Amygdala (tissue), 56 donors: ENCODE measurements around the gene ACKR3.
A peak's percentile ranks its signal among the peaks of the same experiment; 100 is the strongest.

ENCODE experiments used
- DNase-seq, 56 donors: peaks; one replicate each; lab custom pipeline; 2025; lab: John Stamatoyannopoulos, UW

ACKR3 gene

GRCh38 chr2:236548179-236548921 lies 21.3 kb upstream of the ACKR3 start:
- DNase-seq = no peak

- no peak for DNase-seq
Observed at GRCh38 chr2:236549165-236549564, 20.5 kb upstream of the ACKR3 start.

GRCh38 chr2:236550290-236550689 lies 19.3 kb upstream of the ACKR3 start:
- DNase-seq = no peak

GRCh38 chr2:236550701-236551465 lies 18.7 kb upstream of the ACKR3 start:
- DNase-seq = no peak

GRCh38 chr2:236551471-236552211 lies 18.0 kb upstream of the ACKR3 start:
- DNase-seq = no peak

DNA sequence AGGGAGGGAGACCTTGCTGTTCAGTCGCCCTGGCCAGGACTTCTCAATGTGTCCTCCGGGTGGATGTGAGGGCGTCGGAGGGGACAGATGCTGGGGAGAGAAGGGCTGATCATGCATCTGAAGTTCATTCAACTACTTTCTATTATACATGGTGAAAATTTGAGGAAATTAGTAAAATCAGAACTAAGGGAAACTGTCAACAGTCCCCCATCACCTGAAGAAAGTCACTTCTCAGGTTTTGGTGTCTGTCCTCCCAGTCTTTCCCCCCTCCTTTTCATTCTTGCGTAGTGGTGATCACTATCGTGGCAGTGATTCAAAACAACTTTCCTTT lies 17.4 kb upstream of the ACKR3 start:
- no peak for DNase-seq

DNA sequence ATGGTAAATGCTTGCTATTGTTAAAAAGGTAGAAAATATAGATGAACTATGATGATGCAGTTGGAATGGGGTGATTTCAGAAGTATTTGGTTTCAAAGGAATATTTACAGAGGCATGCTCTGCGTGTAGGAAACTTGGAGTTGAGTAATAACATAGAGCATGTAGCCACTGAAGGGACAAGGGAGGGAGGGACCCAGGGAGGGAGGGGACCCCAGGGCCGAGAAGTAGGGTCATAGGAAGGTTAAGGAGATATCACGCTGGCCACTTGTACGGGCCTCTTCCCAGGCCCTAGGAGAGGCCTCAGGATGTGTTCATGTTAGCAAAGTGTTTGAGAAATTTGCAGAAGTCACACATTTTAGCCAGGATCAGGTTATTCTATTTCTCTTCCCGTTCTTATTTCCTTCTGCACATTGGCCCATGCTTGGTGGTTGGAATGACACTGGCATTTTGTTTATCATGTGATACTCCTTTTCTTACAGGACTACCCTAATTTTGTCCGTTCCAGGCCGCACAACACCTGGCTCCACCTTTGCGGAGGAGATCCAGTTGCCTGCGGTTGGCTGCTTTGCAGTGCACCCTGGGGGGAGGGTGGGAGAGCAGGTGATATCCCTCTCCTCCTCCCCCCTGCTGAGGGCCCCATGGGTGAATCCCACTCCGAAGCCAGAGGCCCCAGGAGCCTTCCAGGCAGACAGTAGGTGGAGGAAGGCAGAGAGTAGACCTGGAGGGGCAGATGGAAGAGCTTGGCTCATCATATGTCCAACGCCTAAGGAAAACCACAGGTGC lies 16.9 kb upstream of the ACKR3 start:
- DNase-seq = no peak

- no peak for DNase-seq
Observed at GRCh38 chr2:236553522-236553921, 16.1 kb upstream of the ACKR3 start.

DNA sequence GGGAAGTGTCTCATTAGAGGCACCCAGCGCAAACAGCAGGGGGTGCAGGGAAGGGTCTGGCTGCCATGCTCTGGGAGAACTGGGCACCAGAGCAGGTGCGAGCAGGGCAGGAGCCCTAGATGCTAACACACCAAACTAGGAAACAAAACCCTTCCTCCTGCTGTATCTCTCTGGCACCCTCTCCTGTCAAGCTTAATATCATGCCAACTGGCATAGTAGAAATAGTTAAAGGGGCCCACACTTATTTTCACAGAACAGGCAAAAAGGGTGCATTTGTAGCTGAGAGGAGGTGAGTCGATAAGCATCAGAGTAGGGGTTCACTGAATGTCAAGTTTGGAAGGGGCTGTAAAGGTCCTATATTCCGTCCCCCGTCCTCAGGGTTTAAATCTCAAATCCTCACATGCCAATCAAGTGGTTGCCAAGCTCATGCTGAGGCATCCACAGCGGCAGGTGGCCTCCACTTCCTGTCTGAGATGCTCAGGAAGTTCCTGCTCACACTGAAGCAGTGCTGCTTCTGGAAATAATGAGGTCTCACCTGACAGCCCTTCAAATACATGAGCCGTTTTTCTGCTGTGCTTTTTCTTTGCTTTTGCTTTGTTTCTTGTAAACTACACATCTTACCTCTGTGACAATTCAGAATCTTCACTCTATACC lies 14.9 kb upstream of the ACKR3 start:
- DNase-seq = no peak

GRCh38 chr2:236555481-236555880 lies 14.1 kb upstream of the ACKR3 start:
- no peak for DNase-seq

GRCh38 chr2:236557306-236558030 lies 12.2 kb upstream of the ACKR3 start:
- no peak for DNase-seq

DNA sequence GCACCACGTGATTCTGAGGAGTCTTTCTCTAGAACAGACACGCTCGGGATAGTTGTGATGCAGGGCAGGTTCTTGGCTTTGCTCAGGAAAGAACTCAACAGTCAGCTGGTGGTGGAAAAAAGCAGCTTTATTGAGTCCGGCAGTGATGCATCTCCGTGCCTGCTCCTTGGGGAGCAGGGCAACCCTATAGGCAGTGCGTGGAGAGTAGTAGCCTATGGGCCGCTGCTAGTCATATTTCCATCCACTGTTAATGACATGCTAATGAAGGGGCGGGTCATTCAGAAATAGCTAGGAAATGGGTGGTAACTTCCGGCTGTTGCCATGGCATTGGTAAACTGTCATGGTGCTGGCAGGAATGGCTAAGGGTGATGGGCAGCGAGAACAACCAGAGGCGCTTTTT lies 11.6 kb upstream of the ACKR3 start:
- DNase-seq = peak in 24 of 56 donors; percentile 11 to 67 (median 40)

DNA sequence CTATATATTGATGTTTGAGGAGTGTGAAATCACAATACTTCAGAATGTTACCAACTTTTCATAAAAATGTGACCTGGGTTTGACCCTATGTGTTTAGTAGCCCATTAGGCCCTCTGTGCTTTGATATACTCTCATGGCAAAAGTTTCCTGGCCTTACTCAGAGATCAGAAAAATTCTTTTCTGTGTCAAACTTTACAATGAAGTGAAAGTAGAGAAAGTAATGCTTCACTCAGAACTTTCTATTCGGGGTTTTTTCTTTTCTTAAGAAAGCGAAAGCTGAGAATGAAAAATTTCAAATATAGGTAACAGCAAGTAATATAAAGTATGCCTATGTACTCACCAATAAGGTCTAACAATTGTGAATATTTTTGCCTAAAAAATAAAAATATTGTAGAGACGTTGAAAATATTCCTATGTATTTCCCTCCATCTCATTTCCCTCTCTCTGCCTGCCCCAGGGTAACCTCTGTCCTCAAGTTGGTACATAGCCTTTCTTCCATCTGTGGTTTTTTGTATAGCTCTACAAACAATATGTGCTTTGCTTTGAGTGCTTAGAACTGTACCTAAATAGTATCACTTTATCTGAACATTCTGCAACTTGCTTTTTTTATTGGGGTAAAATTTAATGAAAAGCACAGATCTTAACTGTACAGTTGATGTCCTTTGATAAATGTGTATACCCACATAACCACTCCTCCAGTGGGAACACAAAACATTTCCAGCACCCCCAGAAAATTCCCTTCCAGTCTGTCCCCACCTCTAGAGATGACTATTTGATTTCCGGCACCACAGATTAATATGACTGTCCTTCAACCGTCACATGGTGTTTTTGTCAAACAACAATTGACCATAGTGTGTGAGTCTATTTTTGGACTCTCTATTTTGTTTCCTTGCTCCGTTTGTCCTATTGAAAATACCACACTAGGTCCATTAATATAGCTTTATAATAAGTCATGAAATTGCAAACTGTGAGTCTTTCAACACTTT lies 10.3 kb upstream of the ACKR3 start:
- DNase-seq = no peak

DNA sequence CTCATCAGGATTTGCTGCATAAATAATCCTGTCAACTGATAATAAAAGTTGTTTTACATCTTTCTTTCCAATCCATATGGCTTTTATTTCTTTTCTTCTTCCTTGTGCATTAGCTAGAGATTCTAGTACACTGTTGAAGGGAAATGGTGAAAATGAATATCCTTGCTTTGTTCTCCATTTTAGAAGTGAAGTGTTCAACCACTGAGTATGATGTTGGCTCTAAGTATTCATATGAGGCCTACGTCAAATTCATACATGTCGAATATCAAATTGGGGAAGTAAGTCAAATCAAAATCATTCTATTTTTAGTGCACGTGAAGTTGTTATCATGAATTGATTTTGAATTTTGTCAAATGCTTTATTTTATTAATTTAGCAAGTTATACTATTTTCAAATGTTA lies 7.8 kb upstream of the ACKR3 start:
- DNase-seq = no peak

DNA sequence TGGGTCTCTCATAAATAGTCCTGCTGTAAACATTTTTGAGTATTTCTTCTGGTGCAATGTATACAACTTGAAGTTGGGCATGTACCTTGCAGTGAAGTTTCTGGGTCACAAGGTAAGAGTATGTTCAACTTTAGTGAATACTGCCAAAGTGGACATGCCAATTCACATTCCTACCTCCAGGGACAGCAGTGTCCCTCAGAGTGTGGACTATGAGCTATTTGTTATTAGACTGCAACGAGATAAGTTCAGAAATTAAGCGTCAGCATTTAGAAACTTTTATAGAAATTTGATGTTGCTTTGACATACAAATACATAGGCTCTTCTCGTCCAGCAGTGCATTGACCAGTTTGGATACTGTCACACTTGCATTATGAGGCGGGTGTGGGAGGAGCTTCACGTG lies 7.2 kb upstream of the ACKR3 start:
- no peak for DNase-seq

DNA sequence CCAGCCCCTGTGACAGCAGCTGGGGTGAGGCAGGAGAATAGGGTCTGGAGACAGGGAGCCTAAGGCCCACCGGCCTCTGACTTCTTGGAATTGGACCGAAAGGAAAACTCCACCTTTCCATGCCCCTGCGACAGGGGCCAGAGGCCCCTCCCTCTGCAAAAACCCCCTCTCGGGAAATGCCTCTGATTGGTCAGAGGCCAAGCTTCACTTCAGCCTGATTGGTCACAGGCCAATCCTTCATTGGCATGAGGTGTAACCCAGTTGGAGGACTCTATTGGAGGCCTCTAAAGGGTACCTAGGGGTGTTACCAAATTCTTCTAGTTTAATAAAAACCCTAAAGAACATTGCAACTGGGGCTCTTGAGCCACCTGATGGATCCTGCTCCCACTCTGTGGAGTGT lies 5.7 kb upstream of the ACKR3 start:
- DNase-seq = no peak

- no peak for DNase-seq
Observed at GRCh38 chr2:236565212-236565611, 4.4 kb upstream of the ACKR3 start.

DNA sequence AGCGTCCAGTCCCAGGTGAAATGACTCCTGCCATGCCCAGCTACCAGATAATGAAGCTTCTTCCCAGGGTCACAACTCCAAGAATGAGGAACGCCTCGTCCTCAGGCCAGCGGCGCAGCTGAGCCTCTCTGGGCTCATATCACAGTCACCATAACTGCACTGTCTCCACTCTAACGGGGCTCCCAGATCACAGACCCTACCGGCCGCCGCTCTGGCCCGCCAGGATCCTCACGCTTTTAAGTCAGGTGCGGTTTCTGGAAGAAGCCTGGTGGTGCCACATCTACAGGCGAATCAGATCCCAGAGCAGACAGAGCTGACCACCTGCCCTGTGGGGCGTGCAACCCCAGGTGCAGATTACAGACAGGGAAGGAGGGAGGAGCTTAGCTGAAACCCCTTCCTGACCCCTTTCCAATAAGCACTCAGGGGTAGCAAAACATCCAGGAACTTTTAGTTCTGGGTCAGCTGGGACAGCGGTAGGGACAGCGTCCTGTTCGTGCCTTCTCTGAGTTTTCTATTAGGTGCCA lies 3.7 kb upstream of the ACKR3 start:
- no peak for DNase-seq
